GM19193 (cell line): ENCODE measurements around the gene RXFP1.

Experiments
- POLR2A ChIP-seq: IDR thresholded peaks from 4 replicates; pipeline ENCODE4 v1.6.1; 2011; ENCODE audit not compliant: insufficient read depth, insufficient read length; ENCODE audit errors: extremely low read depth

The RXFP1 gene

DNA sequence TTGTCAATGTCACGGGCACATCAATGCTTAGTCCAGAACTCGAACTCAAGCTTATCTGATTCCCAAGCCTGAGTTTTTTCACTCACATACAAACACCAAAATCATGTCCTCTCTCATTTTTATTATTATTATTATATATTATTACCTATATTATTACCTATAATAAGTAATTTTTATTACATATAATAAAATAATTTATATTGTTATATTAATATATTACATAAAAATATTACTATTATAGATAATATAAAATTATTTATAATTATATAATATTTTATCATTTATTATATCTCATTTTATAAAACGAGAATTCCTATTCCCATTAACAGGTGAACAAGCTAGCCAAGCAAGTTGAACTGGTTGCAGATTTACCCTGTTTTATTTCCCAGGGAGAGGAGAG, 13.0 kb downstream of the RXFP1 start:
- TF ChIP-seq POLR2A: no peak

DNA sequence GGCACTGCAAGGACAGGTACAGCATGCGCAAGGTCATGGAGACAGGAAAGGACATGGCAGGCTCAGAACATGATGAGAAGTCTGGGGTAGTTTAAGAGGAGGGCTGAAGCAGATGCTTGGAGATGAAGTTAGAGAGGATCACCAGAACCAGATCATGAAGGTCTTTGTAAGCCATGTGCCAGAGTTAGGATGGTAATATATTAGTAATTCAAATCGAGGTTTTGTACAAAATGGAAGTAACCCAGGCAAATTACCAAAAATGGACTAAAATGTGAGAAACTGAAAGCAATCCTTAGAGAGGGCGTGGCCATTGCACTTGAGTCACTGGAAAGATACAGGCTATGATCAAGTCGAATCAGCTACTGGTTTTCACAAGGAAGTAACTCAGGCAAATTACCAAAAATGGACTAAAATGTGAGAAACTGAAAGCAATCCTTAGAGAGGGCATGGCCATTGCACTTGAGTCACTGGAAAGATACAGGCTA, 13.5 kb downstream of the RXFP1 start:
- no peak for TF ChIP-seq POLR2A

DNA sequence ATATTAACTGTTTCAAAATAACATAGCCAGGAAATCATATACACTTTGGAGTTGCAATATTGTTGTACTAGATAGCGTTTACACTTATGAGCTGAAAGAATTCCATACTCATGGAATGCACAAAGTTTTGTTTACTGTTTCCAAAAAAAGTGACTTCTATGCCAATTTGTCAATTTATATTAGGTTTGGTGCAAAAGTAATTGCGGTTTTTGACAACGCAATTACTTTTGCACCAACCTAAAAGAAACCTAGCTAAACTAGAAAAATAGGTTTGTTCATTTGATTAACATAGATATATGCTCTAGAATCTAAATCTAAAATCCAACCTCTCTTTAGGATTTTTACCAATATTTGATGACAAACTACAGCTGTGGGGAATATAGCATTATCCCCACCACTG, 15.2 kb downstream of the RXFP1 start:
- TF ChIP-seq POLR2A: no peak

DNA sequence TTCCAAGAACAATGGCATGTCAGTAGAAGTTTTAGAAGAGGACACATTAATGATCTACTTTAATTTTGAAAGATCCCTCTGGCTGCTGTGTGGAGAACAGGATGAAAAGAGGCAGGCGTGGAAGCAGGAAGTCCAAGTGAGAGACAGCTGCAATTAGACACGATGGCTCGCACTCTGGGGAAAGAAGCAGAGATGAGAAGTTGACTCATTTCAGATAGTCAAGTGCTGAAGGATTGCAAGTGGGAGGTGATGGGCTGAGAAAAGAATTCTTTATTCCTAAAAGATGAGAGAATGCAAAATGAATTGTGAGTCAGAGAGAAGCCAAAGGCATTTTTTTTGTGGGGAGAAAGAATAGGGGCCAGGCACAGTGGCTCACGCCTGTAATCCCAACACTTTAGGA, 16.5 kb downstream of the RXFP1 start:
- TF ChIP-seq POLR2A: no peak

DNA sequence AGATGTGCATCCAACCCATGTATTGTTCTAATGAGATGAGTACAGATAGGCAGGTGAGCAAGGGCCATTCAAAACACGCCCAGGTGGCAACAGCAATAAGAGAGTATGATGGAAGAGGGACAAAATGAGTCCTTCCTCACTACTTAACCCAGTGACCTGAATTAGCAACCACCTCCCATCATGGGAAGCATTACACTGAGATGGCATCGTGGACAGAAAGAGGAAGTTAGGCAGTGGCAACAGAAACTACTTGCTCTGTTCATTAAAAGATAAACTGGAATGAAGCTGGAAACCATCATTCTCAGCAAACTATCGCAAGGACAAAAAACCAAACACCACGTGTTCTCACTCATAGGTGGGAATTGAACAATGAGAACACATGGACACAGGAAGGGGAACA, 17.2 kb downstream of the RXFP1 start:
- TF ChIP-seq POLR2A: no peak

DNA sequence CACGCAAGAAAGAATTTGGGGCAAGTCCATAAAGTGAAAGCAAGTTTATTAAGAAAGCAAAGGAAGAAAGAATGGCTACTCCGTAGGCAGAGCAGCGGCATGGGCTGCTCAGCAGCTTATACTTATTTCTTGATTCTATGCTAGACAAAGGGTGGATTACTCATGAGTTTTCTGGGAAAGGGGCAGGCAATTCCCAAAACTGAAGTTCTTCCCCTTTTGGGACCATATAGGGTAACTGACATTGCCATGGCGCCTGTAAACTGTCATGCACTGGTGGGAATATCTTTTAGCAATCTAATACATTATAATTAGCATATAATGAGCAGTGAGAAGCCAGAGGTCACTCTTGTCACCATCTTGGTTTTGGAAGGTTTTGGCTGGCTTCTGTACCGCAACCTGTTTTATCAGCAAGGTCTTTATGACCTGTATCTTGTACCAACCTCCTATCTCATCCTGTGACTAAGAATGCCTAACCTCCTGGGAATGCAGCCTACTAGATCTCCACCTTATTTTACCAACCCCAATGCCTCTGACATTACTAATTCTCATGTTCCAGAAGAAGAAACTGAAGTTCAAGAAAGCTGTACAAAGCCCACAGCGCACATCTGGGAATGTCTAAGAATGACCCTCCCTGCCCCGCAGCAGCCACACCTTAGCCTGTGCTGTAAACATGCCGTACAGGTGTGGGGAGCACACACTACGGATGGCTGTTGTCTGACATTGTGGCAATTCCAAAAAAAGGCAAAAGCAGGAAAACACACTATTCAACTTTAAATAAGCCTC, 18.6 kb downstream of the RXFP1 start:
- TF ChIP-seq POLR2A: no peak

DNA sequence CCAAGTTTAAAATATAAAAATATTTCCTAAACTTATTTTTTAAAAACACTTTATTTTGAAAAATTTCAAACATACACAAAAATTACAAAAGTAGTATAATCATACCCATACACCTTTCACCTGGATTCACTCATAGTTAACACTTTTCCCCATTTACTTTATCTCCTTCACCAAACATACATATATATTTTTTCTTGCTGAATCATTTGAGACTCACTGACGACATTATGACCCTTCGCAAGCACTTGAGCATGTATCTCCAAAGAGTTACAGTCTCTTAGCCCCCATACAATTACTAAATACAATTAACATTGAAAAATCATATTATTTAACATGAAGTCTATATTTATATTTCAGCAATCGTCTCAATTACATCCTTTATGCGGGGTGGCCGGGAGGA, 19.8 kb downstream of the RXFP1 start:
- no peak for TF ChIP-seq POLR2A

DNA sequence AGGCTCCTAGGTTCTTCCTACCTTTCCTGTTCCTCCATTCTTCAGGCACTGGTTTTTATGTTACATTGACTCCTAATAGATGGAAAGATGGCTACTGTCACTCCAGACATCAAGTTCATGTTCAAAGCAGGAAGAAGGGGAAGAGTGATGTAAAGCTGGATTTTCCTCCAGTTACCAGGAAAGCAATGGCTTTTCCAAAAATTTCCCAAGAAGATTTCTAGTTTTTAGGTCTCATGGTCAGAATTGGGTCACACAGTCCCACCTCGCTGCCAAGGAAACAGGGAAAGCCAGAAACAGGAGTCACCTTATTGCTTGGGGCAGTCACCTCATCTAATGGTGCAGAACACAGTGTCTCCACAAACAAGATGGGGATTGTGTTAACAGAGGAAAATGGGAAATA, 21.5 kb downstream of the RXFP1 start:
- no peak for TF ChIP-seq POLR2A

DNA sequence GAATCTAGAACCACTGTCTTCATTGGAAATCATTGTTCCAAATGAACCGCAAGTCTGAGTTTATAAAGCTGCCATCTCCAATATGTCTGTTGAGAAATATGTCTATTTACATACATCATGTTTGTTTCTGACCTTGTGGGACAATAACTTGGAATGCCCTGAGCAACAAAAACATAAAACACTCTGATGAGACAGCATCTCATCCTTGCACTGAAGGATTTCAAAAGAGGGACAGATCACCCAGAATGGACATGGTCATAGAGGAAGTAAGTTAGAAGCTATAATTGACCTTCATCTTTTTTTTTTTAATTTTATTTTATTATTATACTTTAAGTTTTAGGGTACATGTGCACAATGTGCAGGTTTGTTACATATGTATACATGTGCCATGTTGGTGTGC, 22.5 kb downstream of the RXFP1 start:
- TF ChIP-seq POLR2A: no peak

DNA sequence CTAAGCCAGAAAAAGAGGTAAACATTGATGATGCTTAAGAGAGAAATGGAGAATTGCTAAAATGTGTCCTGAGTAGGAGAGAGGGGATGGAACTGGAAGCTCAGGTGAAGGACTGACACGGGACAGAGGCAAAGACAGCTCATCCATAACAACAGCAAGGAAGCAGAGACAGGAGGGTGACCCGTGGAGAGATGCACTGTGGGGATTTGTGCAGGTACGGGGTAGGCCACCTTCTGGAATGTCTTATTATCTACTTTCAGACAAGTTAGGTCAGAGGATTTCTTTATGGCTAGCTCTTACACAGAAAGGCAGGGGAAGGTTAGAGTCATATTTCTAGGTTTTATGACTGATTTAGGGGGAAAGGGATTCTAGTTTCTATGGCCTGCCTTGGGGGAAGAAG, 31.7 kb downstream of the RXFP1 start:
- no peak for TF ChIP-seq POLR2A

DNA sequence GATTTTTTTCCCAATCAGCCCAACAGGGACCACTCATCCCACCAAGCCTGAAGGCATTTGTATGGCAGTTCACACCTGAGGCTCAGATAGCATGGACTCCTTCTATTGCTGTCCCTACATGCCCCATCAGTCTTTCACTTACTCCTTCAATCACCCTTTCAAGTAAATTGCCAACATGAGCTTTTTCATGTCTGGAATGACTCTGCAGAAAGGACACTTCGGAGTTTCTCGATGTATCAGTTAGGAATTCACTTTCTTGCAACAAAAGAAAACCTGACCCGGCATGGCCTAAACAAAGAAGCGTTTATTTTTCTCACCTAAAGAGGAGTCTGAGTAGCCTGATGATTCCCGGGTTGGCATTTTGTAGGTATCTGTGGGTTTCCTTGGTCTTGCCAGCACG, 38.6 kb downstream of the RXFP1 start:
- no peak for TF ChIP-seq POLR2A

DNA sequence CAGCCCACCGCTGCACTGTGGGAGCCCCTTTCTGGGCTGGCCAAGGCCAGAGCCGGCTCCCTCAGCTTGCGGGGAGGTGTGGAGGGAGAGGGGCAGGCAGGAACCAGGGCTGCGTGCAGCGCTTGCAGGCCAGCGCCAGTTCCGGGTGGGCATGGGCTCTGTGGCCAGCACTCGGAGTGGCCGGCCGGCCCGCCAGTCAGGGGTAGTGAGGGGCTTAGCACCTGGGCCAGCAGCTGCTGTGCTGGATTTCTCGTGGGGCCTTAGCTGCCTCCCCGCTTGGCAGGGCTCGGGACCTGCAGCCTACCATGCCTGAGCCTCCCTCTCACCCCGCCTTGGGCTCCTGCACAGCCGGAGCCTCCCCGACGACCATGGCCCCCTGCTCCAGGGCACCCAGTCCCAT, 45.2 kb downstream of the RXFP1 start:
- TF ChIP-seq POLR2A: no peak

DNA sequence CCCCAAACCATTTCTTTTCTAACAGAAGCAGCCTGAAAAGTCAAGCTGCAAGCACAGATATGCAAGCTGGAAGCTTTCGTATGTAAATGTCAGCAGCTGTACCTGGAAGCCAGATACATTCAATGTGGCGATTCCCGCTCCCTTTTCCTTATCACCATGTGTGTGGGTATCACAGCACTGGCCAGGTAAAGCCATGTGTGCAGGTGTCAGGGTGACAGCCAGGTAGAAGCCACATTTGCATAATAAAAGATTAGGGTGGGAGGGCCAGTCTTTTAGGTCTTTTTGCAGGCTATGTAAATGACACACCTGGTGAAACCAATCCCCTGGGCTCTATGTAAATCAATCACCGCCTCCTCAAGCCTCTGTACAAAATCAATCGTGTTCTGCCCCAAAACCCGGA, 50.1 kb downstream of the RXFP1 start:
- TF ChIP-seq POLR2A: no peak

DNA sequence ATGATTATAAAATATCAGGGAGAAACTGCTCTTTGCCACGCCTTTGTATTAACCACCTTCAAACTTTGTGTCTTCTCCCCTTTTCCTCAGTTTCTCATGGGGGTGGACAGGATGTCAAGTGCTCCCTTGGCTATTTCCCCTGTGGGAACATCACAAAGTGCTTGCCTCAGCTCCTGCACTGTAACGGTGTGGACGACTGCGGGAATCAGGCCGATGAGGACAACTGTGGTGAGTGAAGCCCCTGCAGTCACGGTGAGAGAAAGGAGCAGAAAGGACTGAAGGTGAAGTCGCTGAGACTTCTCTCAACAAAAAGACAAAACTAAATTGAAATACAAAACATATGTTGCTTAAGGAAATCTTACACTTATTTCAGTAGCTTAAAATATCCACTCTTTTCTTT, 50.9 kb downstream of the RXFP1 start:
- TF ChIP-seq POLR2A: no peak

DNA sequence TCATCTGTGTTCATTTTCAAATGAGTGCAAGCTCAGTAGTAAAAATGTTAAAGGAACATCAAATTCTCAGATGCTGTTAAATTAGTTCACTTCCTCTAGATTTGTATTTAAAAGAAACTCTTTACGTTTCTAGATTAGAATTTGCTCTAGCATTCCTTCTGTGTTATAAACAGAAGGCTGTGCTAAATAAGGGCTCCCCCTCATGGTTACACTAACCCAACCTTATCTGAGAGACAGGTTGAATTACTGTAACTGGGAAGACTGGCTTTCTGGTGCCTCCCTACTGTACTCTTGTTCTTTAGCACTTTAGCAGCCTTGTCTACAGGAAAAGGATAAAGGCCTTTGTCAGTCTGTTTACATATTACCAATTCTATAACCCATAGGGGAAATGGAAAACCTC, 56.8 kb downstream of the RXFP1 start:
- no peak for TF ChIP-seq POLR2A

DNA sequence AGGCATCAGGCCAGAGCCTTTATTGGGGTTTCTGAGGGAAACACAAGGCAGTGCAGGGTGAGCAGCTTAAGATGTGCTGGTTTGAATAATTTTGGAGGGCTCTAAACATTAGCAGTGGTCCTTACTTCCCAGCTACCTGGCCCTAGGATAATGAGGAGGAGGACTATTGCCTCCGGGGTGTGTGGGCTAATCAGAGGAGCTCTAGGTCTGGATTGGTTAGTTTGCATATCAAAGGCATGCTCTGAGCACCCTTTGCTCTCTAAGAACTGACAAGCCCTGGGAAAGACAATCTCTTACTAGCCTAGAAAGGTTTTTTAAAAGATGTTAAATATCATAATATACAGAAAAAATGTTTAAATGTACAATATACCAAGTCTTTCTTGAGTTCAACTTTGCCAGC, 58.4 kb downstream of the RXFP1 start:
- no peak for TF ChIP-seq POLR2A

DNA sequence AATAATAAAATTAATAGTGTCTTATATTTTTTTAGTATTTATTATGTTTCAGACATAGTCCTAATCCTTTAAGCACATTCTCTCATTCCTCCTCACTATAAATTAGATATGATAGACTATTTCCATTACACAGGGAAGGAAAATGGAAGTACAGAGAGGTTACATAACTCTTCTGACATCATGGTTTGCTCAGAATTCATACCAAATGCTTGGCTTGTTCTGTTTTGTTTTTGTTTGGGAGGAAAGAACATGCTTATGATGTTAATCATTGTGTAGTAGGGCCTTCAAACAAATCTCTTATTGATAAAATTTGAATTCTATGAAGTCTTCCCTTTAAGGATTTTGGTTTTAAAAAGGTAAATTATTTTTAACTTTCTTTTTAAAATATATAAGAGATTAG, 59.5 kb downstream of the RXFP1 start:
- no peak for TF ChIP-seq POLR2A
